ENCODE results near the gene NXPH4.

NXPH4 gene

DNA sequence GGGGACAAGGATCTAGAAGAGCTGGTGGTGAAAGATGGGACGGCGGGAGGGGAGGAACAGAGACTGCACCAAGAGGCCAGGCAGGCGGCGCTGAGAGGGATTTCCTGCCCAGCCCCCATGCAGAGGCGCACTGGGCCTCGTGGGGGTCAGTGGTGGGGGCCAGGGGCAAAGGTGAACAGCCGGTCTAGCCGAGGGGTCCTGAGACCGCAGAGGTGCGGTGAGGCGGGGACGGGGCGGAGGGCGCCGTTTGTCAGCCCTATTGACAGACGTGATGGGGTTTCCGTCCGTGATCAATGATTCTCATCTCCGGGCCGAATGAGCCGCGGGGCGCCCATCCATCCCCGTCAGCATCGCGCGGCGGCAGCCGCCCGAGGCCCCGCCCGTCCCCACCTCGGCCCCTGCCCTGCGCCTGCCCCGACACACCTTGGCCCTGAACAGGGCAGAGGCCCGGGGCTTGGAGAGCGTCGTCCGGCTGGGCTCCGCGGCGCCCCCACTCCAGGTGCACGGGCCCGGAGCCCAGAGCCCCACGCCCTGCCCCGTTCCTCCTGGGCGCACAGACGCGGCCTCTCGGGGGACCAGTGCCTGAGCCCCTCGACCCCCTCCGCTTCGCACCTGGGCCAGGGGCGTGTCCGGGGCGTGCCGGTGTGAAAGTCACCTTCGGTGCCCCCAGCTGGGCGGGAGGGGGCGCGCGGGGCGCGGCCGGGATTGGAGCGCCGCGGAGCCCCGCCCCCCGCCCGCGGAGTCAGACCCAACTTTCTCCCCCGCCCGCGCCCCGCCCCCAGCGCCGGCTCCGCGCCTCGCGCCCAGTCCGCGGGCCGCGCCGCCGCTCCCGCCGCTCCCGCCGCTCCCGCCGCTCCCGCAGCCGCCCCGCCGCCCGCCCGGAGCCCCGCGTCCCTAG, at the start of gene NXPH4:
Gene NXPH4 (plus strand): TSS at position 781 of the 898 bp plus-strand sequence. CDS start 176 bp downstream, outside the sequence.
- peak; percentile 10 to 14 for ATAC-seq

- ATAC-seq = peak; percentile 95
Measured at GRCh38 chr12:57166971-57167371, 49.6 kb upstream of the NXPH4 start.

GRCh38 chr12:57168058-57168457, 48.5 kb upstream of the NXPH4 start:
- ATAC-seq = no peak

DNA sequence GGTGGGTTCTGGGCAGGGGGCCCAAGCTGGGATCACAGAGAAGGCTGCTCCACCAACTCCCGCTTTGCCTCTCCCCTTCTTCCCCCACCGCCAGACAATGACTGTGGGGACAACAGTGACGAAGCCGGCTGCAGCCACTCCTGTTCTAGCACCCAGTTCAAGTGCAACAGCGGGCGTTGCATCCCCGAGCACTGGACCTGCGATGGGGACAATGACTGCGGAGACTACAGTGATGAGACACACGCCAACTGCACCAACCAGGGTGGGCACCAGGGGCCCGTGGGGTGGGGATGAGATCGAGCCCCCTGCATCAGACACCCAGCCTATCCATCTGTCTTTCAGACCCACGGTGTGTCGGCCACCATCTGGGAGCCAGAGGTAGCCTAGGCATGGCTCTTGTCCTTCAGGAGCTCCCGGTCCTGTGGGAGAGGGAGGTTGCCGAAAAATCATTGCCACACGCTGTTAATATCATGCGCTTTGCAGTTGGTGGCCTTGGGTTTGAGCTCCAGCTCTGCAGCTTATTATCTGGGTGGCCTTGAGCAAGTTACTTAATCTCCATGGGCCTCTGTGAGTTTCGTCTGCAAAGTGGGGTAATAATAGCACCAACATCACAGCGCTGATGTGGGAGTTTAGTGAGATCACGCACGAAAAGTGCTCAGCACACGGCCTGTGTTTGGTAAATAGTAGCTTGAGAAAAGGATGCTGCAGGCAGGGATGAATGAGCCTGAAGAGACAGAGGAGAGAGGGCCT, 47.4 kb upstream of the NXPH4 start:
- ATAC-seq = no peak

- ATAC-seq = no peak
Measured at GRCh38 chr12:57169969-57170368, 46.6 kb upstream of the NXPH4 start.

GRCh38 chr12:57170408-57170807, 46.2 kb upstream of the NXPH4 start:
- no peak for ATAC-seq

GRCh38 chr12:57170927-57171326, 45.7 kb upstream of the NXPH4 start:
- no peak for ATAC-seq

DNA sequence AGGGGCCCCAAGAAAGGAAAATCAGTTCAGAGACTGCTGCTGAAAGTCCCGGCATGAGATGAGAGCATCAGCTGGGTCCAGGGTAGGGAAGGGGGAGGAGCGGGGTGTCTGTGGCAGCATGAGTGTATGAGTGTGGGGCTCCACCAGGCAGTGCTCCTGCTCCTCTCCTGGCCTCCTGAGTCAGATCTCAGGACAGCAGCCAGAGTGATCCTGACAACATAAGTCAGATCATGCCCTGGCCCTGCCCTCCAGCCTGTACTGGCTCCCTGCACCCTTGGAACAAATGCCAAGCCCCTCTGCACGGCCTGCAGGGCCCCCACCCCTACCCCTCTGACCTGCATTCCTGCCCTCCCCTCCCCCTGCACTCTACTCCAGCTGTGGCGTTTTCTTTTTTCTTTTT, 44.9 kb upstream of the NXPH4 start:
- ATAC-seq = no peak

GRCh38 chr12:57173089-57173488, 43.5 kb upstream of the NXPH4 start:
- peak; percentile 46 to 55 for ATAC-seq

- no peak for ATAC-seq
Measured at GRCh38 chr12:57173683-57174082, 42.9 kb upstream of the NXPH4 start.

- ATAC-seq = no peak
Measured at GRCh38 chr12:57175428-57176138, 41.0 kb upstream of the NXPH4 start.

DNA sequence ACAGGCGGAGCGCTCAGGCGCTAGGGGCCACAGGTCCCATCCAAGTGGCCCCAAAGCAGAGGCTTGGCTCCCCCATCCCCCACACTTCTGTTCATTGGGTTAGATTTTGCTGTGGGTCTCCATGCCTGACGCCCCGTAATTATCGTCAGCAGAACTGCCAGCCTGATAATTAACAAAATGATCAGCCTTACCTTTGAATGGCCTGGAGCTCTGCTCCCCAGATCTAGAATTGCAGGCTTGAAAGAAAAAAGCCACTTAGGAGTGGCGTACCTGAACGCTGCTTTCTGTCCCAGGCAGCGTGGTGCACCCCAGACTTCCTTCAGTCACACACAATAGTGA, 40.5 kb upstream of the NXPH4 start:
- no peak for ATAC-seq

DNA sequence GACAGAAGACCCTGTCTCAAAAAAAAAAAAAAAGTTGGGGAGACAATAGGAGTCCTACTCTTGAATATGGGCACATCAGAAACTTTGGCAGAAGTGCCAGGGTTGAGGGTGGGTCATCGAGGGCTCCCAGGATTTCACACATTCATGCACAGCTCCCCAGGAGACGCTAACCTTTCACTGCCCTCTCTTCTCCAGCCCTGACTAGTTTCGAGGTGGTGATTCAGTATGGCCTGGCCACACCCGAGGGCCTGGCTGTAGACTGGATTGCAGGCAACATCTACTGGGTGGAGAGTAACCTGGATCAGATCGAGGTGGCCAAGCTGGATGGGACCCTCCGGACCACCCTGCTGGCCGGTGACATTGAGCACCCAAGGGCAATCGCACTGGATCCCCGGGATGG, 39.7 kb upstream of the NXPH4 start:
- no peak for ATAC-seq

GRCh38 chr12:57177354-57177753, 39.2 kb upstream of the NXPH4 start:
- no peak for ATAC-seq

GRCh38 chr12:57178213-57178612, 38.4 kb upstream of the NXPH4 start:
- ATAC-seq = no peak

- no peak for ATAC-seq
Measured at GRCh38 chr12:57179331-57180086, 37.1 kb upstream of the NXPH4 start.

DNA sequence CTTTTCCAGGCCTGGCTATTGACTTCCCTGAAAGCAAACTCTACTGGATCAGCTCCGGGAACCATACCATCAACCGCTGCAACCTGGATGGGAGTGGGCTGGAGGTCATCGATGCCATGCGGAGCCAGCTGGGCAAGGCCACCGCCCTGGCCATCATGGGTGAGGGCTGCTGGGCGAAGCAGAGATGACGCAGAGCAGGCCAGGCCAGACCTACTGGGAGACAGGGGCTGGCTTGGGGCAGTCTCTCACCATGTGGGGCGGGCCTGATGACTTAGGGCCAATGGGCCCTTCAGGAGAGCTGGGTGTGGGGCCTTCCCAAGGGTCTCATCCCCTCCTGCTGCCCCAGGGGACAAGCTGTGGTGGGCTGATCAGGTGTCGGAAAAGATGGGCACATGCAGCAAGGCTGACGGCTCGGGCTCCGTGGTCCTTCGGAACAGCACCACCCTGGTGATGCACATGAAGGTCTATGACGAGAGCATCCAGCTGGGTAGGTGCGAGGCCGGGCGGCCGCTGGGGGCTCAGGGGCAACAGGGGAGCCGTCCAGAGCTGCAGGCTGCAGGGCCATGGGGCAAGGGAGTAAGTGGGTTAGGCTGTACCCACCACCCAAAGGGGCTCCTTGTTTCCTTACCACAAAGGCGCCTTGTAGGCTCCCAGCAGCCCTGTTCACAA, 36.1 kb upstream of the NXPH4 start:
- no peak for ATAC-seq

DNA sequence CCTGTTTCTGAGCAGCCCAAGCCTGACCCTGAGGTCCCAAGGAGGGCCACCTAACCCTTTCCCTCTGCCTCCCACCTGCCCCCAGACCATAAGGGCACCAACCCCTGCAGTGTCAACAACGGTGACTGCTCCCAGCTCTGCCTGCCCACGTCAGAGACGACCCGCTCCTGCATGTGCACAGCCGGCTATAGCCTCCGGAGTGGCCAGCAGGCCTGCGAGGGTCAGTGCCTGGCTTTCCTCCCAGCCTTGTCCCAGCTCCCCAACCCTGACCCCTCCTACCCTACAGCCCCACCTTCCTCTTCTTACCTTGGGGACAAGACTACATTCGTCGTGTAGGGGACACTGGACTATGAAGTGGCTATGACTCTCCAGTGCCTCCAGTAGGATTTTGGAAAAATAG, 35.5 kb upstream of the NXPH4 start:
- ATAC-seq = no peak

DNA sequence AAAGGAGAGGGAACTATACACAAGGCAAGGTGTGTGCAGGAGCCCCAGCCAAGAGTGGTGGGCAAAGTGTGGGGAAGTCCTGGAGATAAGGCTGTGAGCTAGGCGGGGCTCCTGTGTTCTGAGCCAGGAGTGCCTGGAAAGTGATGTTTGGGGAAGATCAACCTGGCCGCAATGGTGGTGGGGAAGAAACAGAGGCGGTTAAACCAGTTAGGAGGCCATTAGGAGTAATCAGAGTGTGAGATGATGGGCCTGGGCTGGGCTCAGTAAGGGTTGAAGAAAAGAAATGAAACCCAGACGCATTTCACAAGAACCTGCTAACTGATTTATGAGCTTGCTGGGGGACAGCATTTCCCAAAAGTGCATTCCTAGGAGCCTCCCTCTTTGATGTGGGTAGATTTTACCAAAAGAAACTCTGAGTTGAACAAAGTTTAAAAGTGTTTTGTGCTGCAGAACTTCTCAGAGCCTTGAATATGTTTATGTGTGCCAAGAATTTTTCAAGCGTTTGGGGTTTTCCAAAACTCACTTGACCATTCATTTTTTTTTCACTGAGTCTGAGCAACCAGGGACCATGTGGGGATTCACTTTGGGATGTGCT, 34.9 kb upstream of the NXPH4 start:
- no peak for ATAC-seq

DNA sequence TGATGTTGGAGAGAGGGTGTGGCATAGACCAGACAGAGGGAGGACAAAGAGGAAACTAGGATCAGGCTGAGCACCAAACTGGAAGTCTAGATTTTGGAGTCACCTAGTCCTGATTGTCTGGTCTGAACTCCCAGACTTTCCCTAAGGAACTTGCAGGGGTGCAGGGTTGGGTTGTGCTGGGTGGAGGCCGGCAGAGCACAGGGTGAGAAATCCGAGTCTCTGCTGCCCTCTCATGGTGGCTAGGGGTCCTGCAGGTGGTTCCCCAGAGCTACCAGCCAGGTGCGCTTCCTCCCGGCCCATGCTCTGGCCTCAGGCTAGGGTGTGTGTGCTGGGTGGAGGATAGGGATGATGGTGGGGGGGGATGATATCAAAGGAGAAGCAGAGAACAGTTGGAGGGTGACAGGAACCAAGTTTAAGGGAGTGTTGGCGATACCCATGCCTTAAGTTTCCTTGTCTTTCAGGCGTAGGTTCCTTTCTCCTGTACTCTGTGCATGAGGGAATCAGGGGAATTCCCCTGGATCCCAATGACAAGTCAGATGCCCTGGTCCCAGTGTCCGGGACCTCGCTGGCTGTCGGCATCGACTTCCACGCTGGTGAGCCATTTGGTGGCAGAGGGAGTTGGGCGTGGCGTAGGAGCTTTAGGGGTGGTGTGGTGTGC, 33.5 kb upstream of the NXPH4 start:
- peak; percentile 92 to 96 for ATAC-seq
